Mesendoderm (in vitro differentiated cells): Measurements from ENCODE around the gene DENND1A.

ENCODE experiments used
- DNase-seq: peaks from one replicate; pipeline ENCODE4 v3.0.0; 2013
- H2AK5ac ChIP-seq: 2 replicates; pipeline ENCODE4 v1.6.1; 2013; ENCODE audit warnings: low read length, inconsistent platforms
- H2BK120ac ChIP-seq: 2 replicates; pipeline ENCODE4 v1.6.1; 2013; ENCODE audit warnings: low read depth, mild to moderate bottlenecking, low read length, moderate library complexity, mixed read lengths
- H2BK15ac ChIP-seq: replicated peaks from 2 replicates; pipeline ENCODE4 v1.6.1; 2013; ENCODE audit warnings: low read depth, mild to moderate bottlenecking, moderate library complexity
- H2BK5ac ChIP-seq: 2 replicates; pipeline ENCODE4 v1.6.1; 2013; ENCODE audit warnings: low read length, inconsistent platforms
- H3K18ac ChIP-seq: 2 replicates; pipeline ENCODE4 v1.6.1; 2013; ENCODE audit warnings: mild to moderate bottlenecking, low read length, mixed read lengths
- H3K23ac ChIP-seq: one replicate; pipeline ENCODE4 v1.6.1; 2013; ENCODE audit warnings: low read length
- H3K27ac ChIP-seq: 2 replicates; pipeline ENCODE4 v1.5.1; 2013; ENCODE audit warnings: low read depth, mild to moderate bottlenecking, inconsistent platforms, low read length, moderate library complexity
- H3K27me3 ChIP-seq: 2 replicates; pipeline ENCODE4 v1.6.1; 2013; ENCODE audit warnings: low read length, control low read depth, mild to moderate bottlenecking, inconsistent platforms; ENCODE audit not compliant: insufficient read depth, poor library complexity
- H3K36me3 ChIP-seq: 2 replicates; pipeline ENCODE4 v1.6.1; 2013; ENCODE audit warnings: low read length, inconsistent platforms; ENCODE audit not compliant: control insufficient read depth, insufficient read depth
- H3K4ac ChIP-seq: one replicate; pipeline ENCODE4 v1.6.1; 2013; ENCODE audit warnings: low read depth, mild to moderate bottlenecking, low read length, moderate library complexity
- H3K4me1 ChIP-seq: 2 replicates; pipeline ENCODE4 v1.6.1; 2013; ENCODE audit warnings: low read depth, low read length, inconsistent platforms; ENCODE audit not compliant: control insufficient read depth
- H3K4me2 ChIP-seq: 2 replicates; pipeline ENCODE4 v1.6.1; 2013; ENCODE audit warnings: low read length
- H3K4me3 ChIP-seq: 2 replicates; pipeline ENCODE4 v1.5.1; 2013; ENCODE audit warnings: mild to moderate bottlenecking, low read length
- H3K56ac ChIP-seq: one replicate; pipeline ENCODE4 v1.6.1; 2013; ENCODE audit warnings: low read length
- H3K79me1 ChIP-seq: 2 replicates; pipeline ENCODE4 v1.6.1; 2013; ENCODE audit warnings: low read length, inconsistent platforms
- H3K79me2 ChIP-seq: 2 replicates; pipeline ENCODE4 v1.6.1; 2013; ENCODE audit warnings: mild to moderate bottlenecking, low read length; ENCODE audit not compliant: control insufficient read depth, insufficient read depth
- H3K9ac ChIP-seq: 2 replicates; pipeline ENCODE4 v1.6.1; 2013; ENCODE audit warnings: low read length, inconsistent platforms
- H4K5ac ChIP-seq: one replicate; pipeline ENCODE4 v1.6.1; 2013; ENCODE audit warnings: low read length
- H4K8ac ChIP-seq: one replicate; pipeline ENCODE4 v1.6.1; 2013; ENCODE audit warnings: low read depth, mild to moderate bottlenecking, control low read depth, low read length, moderate library complexity
- WGBS: extraction: QIAGEN DNeasy Blood & Tissue Kit; methylation state at CpG from one replicate; pipeline ENCODE4 v1.1.7; 2013; ENCODE audit warnings: low lambda C conversion rate, missing lambda C conversion rate; ENCODE audit not compliant: insufficient coverage; ENCODE audit errors: extremely low coverage; 5-methylcytosine and 5-hydroxymethylcytosine counted together

The DENND1A gene

GRCh38 chr9:123571240-123571639 is 358.7 kb downstream of the DENND1A start:
- Histone ChIP-seq H3K79me2 (no peaks in the 10 kb centered on the region), H3K79me1 (no peaks in the 10 kb centered on the region), H2AK5ac (no peak overlapping the region), H3K36me3 (no peaks in the 10 kb centered on the region), H3K18ac (no peak overlapping the region), H4K8ac (no peak overlapping the region), H3K23ac (no peak overlapping the region), H3K9ac (no peak overlapping the region), H3K27me3 (no peaks in the 10 kb centered on the region), H2BK15ac (no peak overlapping the region), H3K56ac (no peak overlapping the region), H2BK5ac (no peak overlapping the region), H4K5ac (no peak overlapping the region), H3K4me1 (no peaks in the 10 kb centered on the region), H3K4ac (no peak overlapping the region), H3K27ac (no peak overlapping the region), H3K4me2 (no peak overlapping the region), H2BK120ac (no peak overlapping the region), H3K4me3 (no peak overlapping the region)
- no CpG with 5 or more reads among the region's 2 CpGs for WGBS
- no peak for DNase-seq

GRCh38 chr9:123568691-123569688 is 360.9 kb downstream of the DENND1A start:
- Histone ChIP-seq H3K79me2 (no peaks in the 10 kb centered on the region), H3K4me1 (no peaks in the 10 kb centered on the region), H3K27ac (no peak overlapping the region), H2BK15ac (no peak overlapping the region), H3K4ac (no peak overlapping the region), H2BK120ac (no peak overlapping the region), H2AK5ac (no peak overlapping the region), H3K56ac (no peak overlapping the region), H2BK5ac (no peak overlapping the region), H3K23ac (no peak overlapping the region), H3K36me3 (no peaks in the 10 kb centered on the region), H3K9ac (no peak overlapping the region), H4K5ac (no peak overlapping the region), H4K8ac (no peak overlapping the region), H3K79me1 (no peaks in the 10 kb centered on the region), H3K4me3 (no peak overlapping the region), H3K27me3 (no peaks in the 10 kb centered on the region), H3K4me2 (no peak overlapping the region), H3K18ac (no peak overlapping the region)
- no peak for DNase-seq
- WGBS = no CpG with 5 or more reads among the region's 17 CpGs

- no peaks in the 10 kb centered on the region for H3K79me2 ChIP-seq
- no peak overlapping the region for H3K56ac ChIP-seq
- DNase-seq = no peak
- H4K8ac ChIP-seq = no peak overlapping the region
- WGBS = no CpG with 5 or more reads among the region's 3 CpGs
- H3K27me3 ChIP-seq = no peaks in the 10 kb centered on the region
- no peaks in the 10 kb centered on the region for H3K36me3 ChIP-seq
- no peak overlapping the region for H3K4me3 ChIP-seq
- no peak overlapping the region for H2BK15ac ChIP-seq
- no peak overlapping the region for H3K23ac ChIP-seq
- no peak overlapping the region for H3K4ac ChIP-seq
- no peak overlapping the region for H2BK120ac ChIP-seq
- H3K9ac ChIP-seq = no peak overlapping the region
- no peaks in the 10 kb centered on the region for H3K4me1 ChIP-seq
- H2AK5ac ChIP-seq = no peak overlapping the region
- H4K5ac ChIP-seq = no peak overlapping the region
- no peak overlapping the region for H3K4me2 ChIP-seq
- no peaks in the 10 kb centered on the region for H3K79me1 ChIP-seq
- H2BK5ac ChIP-seq = no peak overlapping the region
- H3K18ac ChIP-seq = no peak overlapping the region
- no peak overlapping the region for H3K27ac ChIP-seq
Measured at GRCh38 chr9:123567013-123567412, 362.9 kb downstream of the DENND1A start.

- no peak for DNase-seq
- no peaks in the 10 kb centered on the region for H3K27me3 ChIP-seq
- H4K5ac ChIP-seq = no peak overlapping the region
- no peak overlapping the region for H3K18ac ChIP-seq
- no peak overlapping the region for H3K9ac ChIP-seq
- WGBS = no CpG with 5 or more reads among the region's 1 CpG
- H2BK5ac ChIP-seq = no peak overlapping the region
- no peak overlapping the region for H3K23ac ChIP-seq
- no peak overlapping the region for H2BK15ac ChIP-seq
- no peak overlapping the region for H3K4ac ChIP-seq
- no peak overlapping the region for H3K4me3 ChIP-seq
- H3K79me2 ChIP-seq = no peaks in the 10 kb centered on the region
- H2BK120ac ChIP-seq = no peak overlapping the region
- H3K4me1 ChIP-seq = no peaks in the 10 kb centered on the region
- H3K36me3 ChIP-seq = no peaks in the 10 kb centered on the region
- H3K4me2 ChIP-seq = no peak overlapping the region
- H2AK5ac ChIP-seq = no peak overlapping the region
- H4K8ac ChIP-seq = no peak overlapping the region
- H3K27ac ChIP-seq = no peak overlapping the region
- no peaks in the 10 kb centered on the region for H3K79me1 ChIP-seq
- H3K56ac ChIP-seq = no peak overlapping the region
Measured at GRCh38 chr9:123564652-123565051, 365.3 kb downstream of the DENND1A start.

GRCh38 chr9:123562844-123563346 is 367.0 kb downstream of the DENND1A start:
- H3K79me1 ChIP-seq = no peaks in the 10 kb centered on the region
- no peaks in the 10 kb centered on the region for H3K27me3 ChIP-seq
- no peak overlapping the region for H3K18ac ChIP-seq
- H3K4me1 ChIP-seq = no peaks in the 10 kb centered on the region
- no peak overlapping the region for H3K23ac ChIP-seq
- no peak overlapping the region for H2BK120ac ChIP-seq
- no peak overlapping the region for H4K5ac ChIP-seq
- no peak overlapping the region for H3K9ac ChIP-seq
- no peak overlapping the region for H3K56ac ChIP-seq
- no peaks in the 10 kb centered on the region for H3K36me3 ChIP-seq
- no peak overlapping the region for H2AK5ac ChIP-seq
- WGBS = no CpG with 5 or more reads among the region's 6 CpGs
- no peaks in the 10 kb centered on the region for H3K79me2 ChIP-seq
- H2BK5ac ChIP-seq = no peak overlapping the region
- peak; percentile 18 for DNase-seq
- H4K8ac ChIP-seq = no peak overlapping the region
- no peak overlapping the region for H3K4ac ChIP-seq
- no peak overlapping the region for H3K27ac ChIP-seq
- no peak overlapping the region for H3K4me3 ChIP-seq
- no peak overlapping the region for H2BK15ac ChIP-seq
- no peak overlapping the region for H3K4me2 ChIP-seq
